Epithelial cell of proximal tubule (primary cell): Measurements from ENCODE around the gene DHRSX. TPM values are rescaled to one million over a fixed set of nuclear protein-coding genes. Genes with fewer than 3 reads are reported as not detected.
"Not testable (repeated sequence)": the region's sequence is repeated elsewhere in the genome, so short reads cannot be mapped to it uniquely, and the experiment has no call there.

Experiments
- DNase-seq: peaks from one replicate; pipeline ENCODE4 v3.0.0-alpha.2; 2011; ENCODE audit warnings: low read depth
- H3K4me3 ChIP-seq: 2 replicates; pipeline ENCODE4 v1.5.1; 2011; ENCODE audit warnings: low read depth, mild to moderate bottlenecking, low read length
- CTCF ChIP-seq: conservative IDR thresholded peaks from 2 replicates; pipeline ENCODE4 v1.5.1; 2012; ENCODE audit warnings: low read depth, mild to moderate bottlenecking, low read length
- total RNA-seq: library from RNA; depleted of rRNA; stranded (reverse); fragments of >200 nt; gene quantifications from 2 replicates; pipeline ENCODE4 v1.2.3, GENCODE V29; 2015

DHRSX gene
- total RNA-seq, 1 donor from 2014 or later, result 22.8 TPM

- DNase-seq, result no peak
- TF ChIP-seq CTCF, result no peak
Observed at GRCh38 chrX:2286731-2287130, 214.0 kb downstream of the DHRSX start.

GRCh38 chrX:2284601-2285000 lies 216.2 kb downstream of the DHRSX start:
- TF ChIP-seq CTCF, result peak; percentile 19
- no peak overlapping the region for H3K4me3 ChIP-seq
- no peak for DNase-seq

More at GRCh38 chrX:2286731-2287130, 214.0 kb downstream of the DHRSX start:
- H3K4me3 ChIP-seq, result no peak overlapping the region

DNA sequence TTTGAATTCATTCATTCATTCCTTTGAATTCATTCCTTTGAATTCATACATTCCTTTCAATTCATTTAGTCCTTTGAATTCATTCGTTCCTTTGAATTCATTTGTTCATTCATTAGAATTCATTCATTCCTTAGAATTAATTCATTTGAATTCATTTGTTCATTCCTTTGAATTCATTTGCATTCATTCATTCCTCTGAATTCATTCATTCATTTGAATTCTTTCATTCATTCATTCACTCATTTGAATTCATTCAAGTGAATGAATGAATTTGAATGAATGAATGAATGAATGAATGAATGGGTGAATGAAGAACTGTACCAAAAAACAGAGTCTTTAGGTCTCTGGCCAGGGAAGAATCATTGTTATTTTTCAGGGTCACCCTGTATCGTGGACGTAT lies 216.6 kb downstream of the DHRSX start:
- no peak overlapping the region for H3K4me3 ChIP-seq
- no peak for TF ChIP-seq CTCF
- no peak for DNase-seq

GRCh38 chrX:2283111-2283859 lies 217.5 kb downstream of the DHRSX start:
- no peak for TF ChIP-seq CTCF
- no peak overlapping the region for H3K4me3 ChIP-seq
- DNase-seq, result no peak

GRCh38 chrX:2282490-2283090 lies 218.2 kb downstream of the DHRSX start:
- no peak for TF ChIP-seq CTCF
- DNase-seq, result no peak
- H3K4me3 ChIP-seq, result no peak overlapping the region

- TF ChIP-seq CTCF, result no peak
- no peak overlapping the region for H3K4me3 ChIP-seq
- no peak for DNase-seq
Observed at GRCh38 chrX:2272337-2272736, 228.4 kb downstream of the DHRSX start.

- H3K4me3 ChIP-seq, DNase-seq: not testable (repeated sequence)
Observed at GRCh38 chrX:2271595-2271994, 229.2 kb downstream of the DHRSX start.

DNA sequence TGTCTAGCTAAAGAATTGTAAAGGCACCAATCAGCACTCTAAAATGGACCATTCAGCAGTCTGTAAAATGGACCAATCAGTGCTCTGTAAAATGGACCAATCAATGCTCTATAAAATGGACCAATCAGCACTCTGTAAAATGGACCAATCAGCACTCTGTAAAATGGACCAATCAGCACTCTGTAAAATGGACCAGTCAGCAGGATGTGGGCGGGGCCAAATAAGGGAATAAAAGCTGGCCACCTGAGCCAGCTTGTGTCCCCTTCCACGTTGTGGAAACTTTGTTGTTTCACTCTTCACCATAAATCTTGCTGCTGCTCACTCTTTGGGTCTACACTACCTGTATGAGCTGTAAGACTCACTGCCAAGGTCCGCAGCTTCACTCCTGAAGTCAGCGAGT lies 230.0 kb downstream of the DHRSX start:
- H3K4me3 ChIP-seq, DNase-seq: not testable (repeated sequence)
